K562 (cell line): Measurements from ENCODE around the gene TMEM117. TPM values are rescaled to one million over a fixed set of nuclear protein-coding genes. Genes with fewer than 3 reads are reported as not detected.

Source experiments
- ATAC-seq: fragments of 200-7000 bp; cut with Tn5 transposase; 3 replicates; pipeline ENCODE4 v1.9.1; 2020; ENCODE audit warnings: moderate library complexity
- BruUV-seq: library from RNA; stranded (reverse); fragments of 400-500 nt; replicated peaks from 2 replicates; lab custom pipeline; 2021; lab: Mats Ljungman, UMichigan
- CTCF ChIA-PET: fragments of 300-600 bp; formaldehyde crosslinking; extraction: SDS; loops from one replicate; lab custom pipeline; 2021; ENCODE audit warnings: low intra/inter-chr PET ratio; lab: Yijun Ruan, JAX
- POLR2A ChIA-PET: fragments of 300-600, 350-650 bp; sonication (Branson Sonifier 250); formaldehyde crosslinking; extraction: SDS; loops from one replicate; lab custom pipeline; 2021; ENCODE audit warnings: antibody characterized with exemption, inconsistent platforms; lab: Yijun Ruan, JAX
- DNase-seq, 4 experiments: peaks; one replicate each; pipeline versions ENCODE4 v3.0.0 to v3.0.0-alpha.2; 2011 to 2018; ENCODE audit warnings: low spot score in 3 of 4, mixed read lengths in 3 of 4; ENCODE audit errors: extremely low read depth in 1 of 4
- FAIRE-seq: peaks from 2 replicates; lab custom pipeline; 2011; peaks lifted over from hg19 to GRCh38; lab: Jason Lieb, UNC
- H2AFZ ChIP-seq: 2 replicates; pipeline ENCODE4 v1.6.0; 2011; ENCODE audit warnings: low read depth, low read length, control low read depth, inconsistent platforms
- H3K27ac ChIP-seq: fragments of 200-600 bp; 3 replicates; pipeline ENCODE4 v1.8.0; 2011; ENCODE audit warnings: low read depth, mild to moderate bottlenecking, control low read depth, inconsistent platforms, low read length, moderate library complexity, mixed read lengths; ENCODE audit errors: extremely low read depth
- H3K27me3 ChIP-seq, 2 experiments: fragments of 300-600 bp in 1 of 2; 2 replicates in 1 of 2; 3 replicates in 1 of 2; pipeline versions ENCODE4 v1.6.0 to v1.8.0; 2011; ENCODE audit warnings: inconsistent platforms in 2 of 2, low read length in 2 of 2, mild to moderate bottlenecking in 1 of 2, mixed read lengths in 1 of 2, moderate library complexity in 1 of 2; ENCODE audit not compliant: control insufficient read depth in 2 of 2, insufficient read depth in 2 of 2
- H3K36me3 ChIP-seq: fragments of 300-600 bp; 3 replicates; pipeline ENCODE4 v1.8.0; 2011; ENCODE audit warnings: mild to moderate bottlenecking, low read length, inconsistent platforms; ENCODE audit not compliant: control insufficient read depth, insufficient read depth
- H3K4me1 ChIP-seq, 2 experiments: fragments of 200-600 bp in 1 of 2; replicated peaks in 1 of 2; 2 replicates in 1 of 2; 3 replicates in 1 of 2; pipeline versions ENCODE4 v1.5.1 to v1.8.0; 2011; ENCODE audit warnings: inconsistent platforms in 2 of 2, low read length in 2 of 2, mild to moderate bottlenecking in 1 of 2, mixed read lengths in 1 of 2, moderate library complexity in 1 of 2; ENCODE audit not compliant: control insufficient read depth in 2 of 2, insufficient read depth in 2 of 2
- H3K4me2 ChIP-seq: 2 replicates; pipeline ENCODE4 v1.6.1; 2011; ENCODE audit warnings: low read length, control low read depth, inconsistent platforms, mixed read lengths; ENCODE audit not compliant: insufficient read depth
- H3K4me3 ChIP-seq: fragments of 200-600 bp; sonication (generic), shearing (Covaris generic); 2 replicates; pipeline ENCODE4 v1.5.1; 2016; ENCODE audit warnings: control low read depth, inconsistent platforms
- H3K79me2 ChIP-seq: fragments of 200-600 bp; 3 replicates; pipeline ENCODE4 v1.8.0; 2011; ENCODE audit warnings: low read length, inconsistent platforms; ENCODE audit not compliant: control insufficient read depth, insufficient read depth
- H3K9ac ChIP-seq, 2 experiments: 2 replicates each; pipeline versions ENCODE4 v1.6.0 to v1.6.1; 2011; ENCODE audit warnings: low read depth in 2 of 2, low read length in 2 of 2, control low read depth in 1 of 2, inconsistent platforms in 1 of 2, mild to moderate bottlenecking in 1 of 2, mixed read lengths in 1 of 2; ENCODE audit not compliant: insufficient read depth in 1 of 2
- H3K9me1 ChIP-seq: one replicate; pipeline ENCODE4 v1.6.0; 2011; ENCODE audit warnings: inconsistent platforms, mild to moderate bottlenecking, low read length, moderate library complexity; ENCODE audit not compliant: control insufficient read depth, insufficient read depth
- H3K9me3 ChIP-seq: replicated peaks from 2 replicates; pipeline ENCODE4 v1.5.1; 2011; ENCODE audit warnings: low read depth, low read length, inconsistent platforms; ENCODE audit not compliant: control insufficient read depth, insufficient read depth
- H4K20me1 ChIP-seq: replicated peaks from 2 replicates; pipeline ENCODE4 v1.6.1; 2011; ENCODE audit warnings: low read length, inconsistent platforms, mixed read lengths; ENCODE audit not compliant: control insufficient read depth, insufficient read depth
- CBFA2T2 ChIP-seq: fragments of 450-650 bp; conservative IDR thresholded peaks from 2 replicates; pipeline ENCODE4 v1.6.1; 2017; ENCODE audit warnings: mild to moderate bottlenecking
- CEBPB ChIP-seq: fragments of 450-650 bp; IDR thresholded peaks from 2 replicates; pipeline ENCODE4 v1.6.1; 2016; ENCODE audit warnings: missing genetic modification characterization, missing compliant biosample characterization
- FOXK1 ChIP-seq: sonication (generic); formaldehyde crosslinking; IDR thresholded peaks from 2 replicates; pipeline ENCODE4 v1.8.0; 2022; ENCODE audit warnings: missing genetic modification reagents, mild to moderate bottlenecking, borderline replicate concordance
- KAT2B ChIP-seq: IDR thresholded peaks from one replicate; pipeline ENCODE4 v1.6.1; 2012; ENCODE audit warnings: low read depth, mild to moderate bottlenecking, control low read depth, inconsistent platforms, low read length, moderate library complexity
- NBN ChIP-seq: fragments of 450-650 bp; IDR thresholded peaks from 2 replicates; pipeline ENCODE4 v1.6.1; 2016; ENCODE audit warnings: low read depth, mild to moderate bottlenecking
- NELFE ChIP-seq: IDR thresholded peaks from 2 replicates; pipeline ENCODE4 v1.6.1; 2011; ENCODE audit warnings: mild to moderate bottlenecking; ENCODE audit not compliant: insufficient read depth, insufficient read length
- ZNF134 ChIP-seq: fragments of 250-450 bp; sonication (Bioruptor Pico); conservative IDR thresholded peaks from 2 replicates; pipeline ENCODE4 v1.4.0; 2020
- ZNF431 ChIP-seq: sonication (generic); formaldehyde crosslinking; IDR thresholded peaks from 2 replicates; pipeline ENCODE4 v1.8.0; 2022; ENCODE audit warnings: mild to moderate bottlenecking, missing genetic modification reagents
- ZNF644 ChIP-seq: fragments of 200-800 bp; sonication (Bioruptor generic); IDR thresholded peaks from 2 replicates; pipeline ENCODE4 v1.6.1; 2016; ENCODE audit warnings: low read depth, missing genetic modification characterization, missing compliant biosample characterization
- WGBS: fragments of 100-300 bp; shearing (Covaris generic); methylation state at CpG from one replicate; pipeline ENCODE4 v1.1.6; 2016; ENCODE audit warnings: low coverage, mixed read lengths; ENCODE audit not compliant: insufficient coverage; ENCODE audit errors: missing lambda C conversion rate; 5-methylcytosine and 5-hydroxymethylcytosine counted together
- in situ Hi-C: fragments of 300-500 bp; cut with MboI; formaldehyde crosslinking; loops from 4 replicates; pipeline ENCODE4 v1.15.0; 2018; ENCODE audit warnings: inconsistent platforms, mixed read lengths
- intact Hi-C: fragments of 100-400 bp; cut with micrococcal nuclease; formaldehyde crosslinking; loops from 2 replicates; pipeline ENCODE4 v1.14.2; 2022
- polyA plus RNA-seq, 8 experiments: library from polyadenylated mRNA; depleted of rRNA in 4 of 8; stranded (reverse) in 5 of 8; unstranded in 3 of 8; fragments of >200 nt; fragmentation: Nextera tagmentation in 2 of 8; fragmentation: Illumina TruSeq in 1 of 8; extraction: Ambion mirVana in 2 of 8; extraction: Trizol in 1 of 8; gene quantifications; 2 replicates each; pipeline versions ENCODE4 v1.2.1 to v1.2.3, GENCODE V29; 2011 to 2014; ENCODE audit warnings: inconsistent platforms in 1 of 8, missing spikeins in 1 of 8
- total RNA-seq, 7 experiments: library from RNA; depleted of rRNA in 6 of 7; stranded (reverse); fragments of >200 nt in 6 of 7; fragmentation: Illumina TruSeq in 2 of 7; extraction: Trizol in 2 of 7; gene quantifications; 2 replicates each; pipeline versions ENCODE4 v1.2.1 to v1.2.3, GENCODE V29; 2011 to 2021; ENCODE audit warnings: low replicate concordance in 1 of 7
- TF ChIP-seq, protein P1 (sequence below): sonication (generic); formaldehyde crosslinking; IDR thresholded peaks from 2 replicates; pipeline ENCODE4 v1.8.0; 2022; ENCODE audit warnings: mild to moderate bottlenecking, low read depth, missing genetic modification reagents
- TF ChIP-seq, protein P2 (sequence below): fragments of 450-650 bp; IDR thresholded peaks from 2 replicates; pipeline ENCODE4 v1.6.1; 2016
- TF ChIP-seq, protein P3 (sequence below): sonication (generic); formaldehyde crosslinking; IDR thresholded peaks from 2 replicates; pipeline ENCODE4 v1.4.0; 2020; ENCODE audit warnings: mild to moderate bottlenecking, missing genetic modification reagents
- TF ChIP-seq, protein P4 (sequence below): IDR thresholded peaks from 2 replicates; pipeline ENCODE4 v1.6.1; 2014; ENCODE audit warnings: antibody characterized with exemption
- TF ChIP-seq, protein P5 (sequence below): fragments of 450-650 bp; IDR thresholded peaks from 2 replicates; pipeline ENCODE4 v1.6.1; 2016; ENCODE audit warnings: low read depth, mild to moderate bottlenecking, moderate library complexity

Gene TMEM117
- total and polyA plus RNA-seq, 9 of the 15 experiments (the other 6 are each of a cell fraction or from before 2014, with no cell fraction given), result 0.31 to 2.8 (median 1.0) TPM

DNA sequence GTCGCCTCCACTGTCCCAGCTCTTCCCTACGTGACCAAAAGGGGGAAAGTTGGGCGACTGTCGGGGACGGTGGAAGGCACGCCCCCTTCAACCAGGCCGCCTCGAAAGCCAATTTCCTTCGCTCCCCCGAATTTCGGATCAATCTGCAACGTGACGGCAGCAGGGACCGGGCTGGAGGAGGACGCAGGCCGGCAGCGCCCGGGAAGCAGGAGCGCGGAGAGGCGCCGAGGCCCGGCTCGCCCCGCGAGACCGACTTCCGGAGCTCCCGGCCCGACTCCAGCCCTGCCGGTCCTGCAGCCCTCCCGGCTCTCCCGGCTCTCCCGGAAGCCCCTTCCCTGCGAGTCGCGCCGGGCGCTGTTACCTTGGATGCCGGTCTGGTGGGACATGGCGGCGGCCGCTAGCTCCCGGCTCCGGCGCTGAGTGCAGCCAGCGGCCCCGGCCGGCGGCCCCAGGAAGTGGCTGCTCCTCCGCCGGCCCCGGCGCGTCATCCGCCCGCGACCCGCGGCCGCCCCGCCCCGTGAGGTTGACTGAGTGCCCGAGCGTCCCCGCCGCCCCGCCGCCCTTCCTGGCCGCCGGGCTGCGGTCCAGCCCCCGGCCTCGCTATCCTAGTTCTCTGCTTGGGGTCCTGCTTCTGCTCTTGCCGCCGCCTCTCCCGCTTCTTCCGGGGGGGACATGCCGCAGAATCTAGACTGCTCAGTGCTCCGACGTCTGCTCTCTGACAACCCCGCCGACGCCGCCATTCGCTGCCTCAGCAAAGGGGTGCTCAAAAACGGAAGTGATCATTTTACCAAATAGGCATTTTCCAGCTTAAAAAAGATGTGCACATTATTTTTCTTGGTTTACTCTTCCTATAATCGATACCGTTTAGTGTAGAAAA is 29.8 kb upstream of the TMEM117 start, which contains the start of gene TWF1:
TSS of gene TWF1 (minus strand) at position 458 of the 877 bp plus-strand sequence. CDS start at position 386, 72 bp downstream.
- intact Hi-C loops (loop anchor here (5.0 kb wide), 1 partner anchor 49 kb away; the partner anchor contains the start of genes IRAK4 and PUS7L), in situ Hi-C loops (no loop called here)
- peak within 1 kb of the TSS; percentile 89 to 97 for H3K9ac ChIP-seq
- H3K9me3 ChIP-seq, result no peaks in the 10 kb centered on the region
- no peaks in the 10 kb centered on the region for H4K20me1 ChIP-seq
- no peaks in the 10 kb centered on the region; a peak in 1 of 5 replicates for H3K27me3 ChIP-seq
- peaks cover 40% of the 10 kb centered on the region for H3K79me2 ChIP-seq
- peak; percentile 96 for ATAC-seq
- FAIRE-seq, result no peak
- POLR2A ChIA-PET, result interaction anchor here (0.6 to 2.6 kb wide), 14 partner anchors 8 to 1101 kb away, joined by 3 to 12 read pairs (median 4); no protein-coding TSS in a partner anchor
- CTCF ChIA-PET, result interaction anchor here (1.0 kb wide), 1 partner anchor 73 kb away, joined by 3 read pairs; no protein-coding TSS in a partner anchor
- peak within 1 kb of the TSS; percentile 92 for H3K27ac ChIP-seq
- 2% methylated on average over 38 of the region's 89 CpGs for WGBS
- no peaks in the 10 kb centered on the region for H3K9me1 ChIP-seq
- peaks cover 31% of the 10 kb centered on the region for H3K36me3 ChIP-seq
- H3K4me3 ChIP-seq, result peak within 1 kb of the TSS; percentile 92
- H3K4me1 ChIP-seq, result peaks cover 0 to 2% of the 10 kb centered on the region in 2 experiments; a peak in 1 of 5 replicates
- H3K4me2 ChIP-seq, result peak within 1 kb of the TSS; percentile 90
- peak; percentile 88 to 92 (median 89) for DNase-seq
- peak within 1 kb of the TSS; percentile 95 for H2AFZ ChIP-seq
- BruUV-seq, result no TSS peak
- TF ChIP-seq, protein P1, sequence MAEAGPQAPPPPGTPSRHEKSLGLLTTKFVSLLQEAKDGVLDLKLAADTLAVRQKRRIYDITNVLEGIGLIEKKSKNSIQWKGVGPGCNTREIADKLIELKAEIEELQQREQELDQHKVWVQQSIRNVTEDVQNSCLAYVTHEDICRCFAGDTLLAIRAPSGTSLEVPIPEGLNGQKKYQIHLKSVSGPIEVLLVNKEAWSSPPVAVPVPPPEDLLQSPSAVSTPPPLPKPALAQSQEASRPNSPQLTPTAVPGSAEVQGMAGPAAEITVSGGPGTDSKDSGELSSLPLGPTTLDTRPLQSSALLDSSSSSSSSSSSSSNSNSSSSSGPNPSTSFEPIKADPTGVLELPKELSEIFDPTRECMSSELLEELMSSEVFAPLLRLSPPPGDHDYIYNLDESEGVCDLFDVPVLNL (CRISPR knock-in tag), result no peak
- no peak for TF ChIP-seq CBFA2T2
- TF ChIP-seq ZNF644 (tag), result no peak
- no peak for TF ChIP-seq NBN
- TF ChIP-seq KAT2B, result no peak
- TF ChIP-seq, protein P2, sequence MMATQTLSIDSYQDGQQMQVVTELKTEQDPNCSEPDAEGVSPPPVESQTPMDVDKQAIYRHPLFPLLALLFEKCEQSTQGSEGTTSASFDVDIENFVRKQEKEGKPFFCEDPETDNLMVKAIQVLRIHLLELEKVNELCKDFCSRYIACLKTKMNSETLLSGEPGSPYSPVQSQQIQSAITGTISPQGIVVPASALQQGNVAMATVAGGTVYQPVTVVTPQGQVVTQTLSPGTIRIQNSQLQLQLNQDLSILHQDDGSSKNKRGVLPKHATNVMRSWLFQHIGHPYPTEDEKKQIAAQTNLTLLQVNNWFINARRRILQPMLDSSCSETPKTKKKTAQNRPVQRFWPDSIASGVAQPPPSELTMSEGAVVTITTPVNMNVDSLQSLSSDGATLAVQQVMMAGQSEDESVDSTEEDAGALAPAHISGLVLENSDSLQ, result no peak
- TF ChIP-seq ZNF134 (CRISPR knock-in tag), result no peak
- peak; percentile 18 for TF ChIP-seq NELFE
- TF ChIP-seq, protein P3, sequence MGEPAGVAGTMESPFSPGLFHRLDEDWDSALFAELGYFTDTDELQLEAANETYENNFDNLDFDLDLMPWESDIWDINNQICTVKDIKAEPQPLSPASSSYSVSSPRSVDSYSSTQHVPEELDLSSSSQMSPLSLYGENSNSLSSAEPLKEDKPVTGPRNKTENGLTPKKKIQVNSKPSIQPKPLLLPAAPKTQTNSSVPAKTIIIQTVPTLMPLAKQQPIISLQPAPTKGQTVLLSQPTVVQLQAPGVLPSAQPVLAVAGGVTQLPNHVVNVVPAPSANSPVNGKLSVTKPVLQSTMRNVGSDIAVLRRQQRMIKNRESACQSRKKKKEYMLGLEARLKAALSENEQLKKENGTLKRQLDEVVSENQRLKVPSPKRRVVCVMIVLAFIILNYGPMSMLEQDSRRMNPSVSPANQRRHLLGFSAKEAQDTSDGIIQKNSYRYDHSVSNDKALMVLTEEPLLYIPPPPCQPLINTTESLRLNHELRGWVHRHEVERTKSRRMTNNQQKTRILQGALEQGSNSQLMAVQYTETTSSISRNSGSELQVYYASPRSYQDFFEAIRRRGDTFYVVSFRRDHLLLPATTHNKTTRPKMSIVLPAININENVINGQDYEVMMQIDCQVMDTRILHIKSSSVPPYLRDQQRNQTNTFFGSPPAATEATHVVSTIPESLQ (CRISPR knock-in tag), result 0 out of 2 replicates have a peak, but pooled peaks have one; percentile 44
- no peak for TF ChIP-seq ZNF431 (CRISPR knock-in tag)
- TF ChIP-seq, protein P4, sequence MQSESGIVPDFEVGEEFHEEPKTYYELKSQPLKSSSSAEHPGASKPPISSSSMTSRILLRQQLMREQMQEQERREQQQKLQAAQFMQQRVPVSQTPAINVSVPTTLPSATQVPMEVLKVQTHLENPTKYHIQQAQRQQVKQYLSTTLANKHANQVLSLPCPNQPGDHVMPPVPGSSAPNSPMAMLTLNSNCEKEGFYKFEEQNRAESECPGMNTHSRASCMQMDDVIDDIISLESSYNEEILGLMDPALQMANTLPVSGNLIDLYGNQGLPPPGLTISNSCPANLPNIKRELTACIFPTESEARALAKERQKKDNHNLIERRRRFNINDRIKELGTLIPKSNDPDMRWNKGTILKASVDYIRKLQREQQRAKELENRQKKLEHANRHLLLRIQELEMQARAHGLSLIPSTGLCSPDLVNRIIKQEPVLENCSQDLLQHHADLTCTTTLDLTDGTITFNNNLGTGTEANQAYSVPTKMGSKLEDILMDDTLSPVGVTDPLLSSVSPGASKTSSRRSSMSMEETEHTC, result no peak
- TF ChIP-seq CEBPB (tag), result no peak
- TF ChIP-seq FOXK1 (CRISPR knock-in tag), result no peak
- TF ChIP-seq, protein P5, sequence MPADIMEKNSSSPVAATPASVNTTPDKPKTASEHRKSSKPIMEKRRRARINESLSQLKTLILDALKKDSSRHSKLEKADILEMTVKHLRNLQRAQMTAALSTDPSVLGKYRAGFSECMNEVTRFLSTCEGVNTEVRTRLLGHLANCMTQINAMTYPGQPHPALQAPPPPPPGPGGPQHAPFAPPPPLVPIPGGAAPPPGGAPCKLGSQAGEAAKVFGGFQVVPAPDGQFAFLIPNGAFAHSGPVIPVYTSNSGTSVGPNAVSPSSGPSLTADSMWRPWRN, result no peak
